Muscle layer of colon (tissue), 2 donors: ENCODE measurements around the gene P3H3.

Experiments used
- H3K27ac ChIP-seq: one replicate; pipeline ENCODE4 v1.7.0; 2013; ENCODE audit warnings: low read depth, mild to moderate bottlenecking, low read length, moderate library complexity
- H3K27me3 ChIP-seq, 2 donors: one replicate each; pipeline ENCODE4 v1.7.0; 2013; ENCODE audit warnings: low read length in 2 of 2, mild to moderate bottlenecking in 2 of 2; ENCODE audit not compliant: insufficient read depth in 2 of 2, control insufficient read depth in 1 of 2
- H3K36me3 ChIP-seq: one replicate; pipeline ENCODE4 v1.7.0; 2013; ENCODE audit warnings: mild to moderate bottlenecking, low read length; ENCODE audit not compliant: insufficient read depth
- H3K4me1 ChIP-seq: one replicate; pipeline ENCODE4 v1.7.0; 2013; ENCODE audit warnings: mild to moderate bottlenecking, low read length; ENCODE audit not compliant: insufficient read depth
- H3K4me3 ChIP-seq, 2 donors: one replicate each; pipeline ENCODE4 v1.7.0; 2013; ENCODE audit warnings: low read length in 2 of 2, low read depth in 1 of 2, mild to moderate bottlenecking in 1 of 2, moderate library complexity in 1 of 2
- H3K9ac ChIP-seq: one replicate; pipeline ENCODE4 v1.7.0; 2013; ENCODE audit warnings: low read length
- H3K9me3 ChIP-seq: one replicate; pipeline ENCODE4 v1.7.0; 2013; ENCODE audit warnings: mild to moderate bottlenecking, low read length
- donor health status: abdominal sarcoma.
- donor health status: Adenocarcinoma of cecum.

P3H3 gene

GRCh38 chr12:6851921-6852650, 23.9 kb downstream of the P3H3 start, which contains the start of gene USP5:
Gene USP5 (plus strand): TSS chr12:6852150. CDS start chr12:6852180, 30 bp downstream.
- peaks cover 27% of the 10 kb centered on the region for H3K36me3 ChIP-seq
- H3K27ac ChIP-seq, result peak within 1 kb of the TSS; percentile 94
- no peaks in the 10 kb centered on the region for H3K27me3 ChIP-seq
- peak within 1 kb of the TSS; percentile 69 for H3K9ac ChIP-seq
- peak within 1 kb of the TSS; percentile 64 to 82 for H3K4me3 ChIP-seq
- peaks cover 21% of the 10 kb centered on the region for H3K4me1 ChIP-seq
- H3K9me3 ChIP-seq, result no peaks in the 10 kb centered on the region

DNA sequence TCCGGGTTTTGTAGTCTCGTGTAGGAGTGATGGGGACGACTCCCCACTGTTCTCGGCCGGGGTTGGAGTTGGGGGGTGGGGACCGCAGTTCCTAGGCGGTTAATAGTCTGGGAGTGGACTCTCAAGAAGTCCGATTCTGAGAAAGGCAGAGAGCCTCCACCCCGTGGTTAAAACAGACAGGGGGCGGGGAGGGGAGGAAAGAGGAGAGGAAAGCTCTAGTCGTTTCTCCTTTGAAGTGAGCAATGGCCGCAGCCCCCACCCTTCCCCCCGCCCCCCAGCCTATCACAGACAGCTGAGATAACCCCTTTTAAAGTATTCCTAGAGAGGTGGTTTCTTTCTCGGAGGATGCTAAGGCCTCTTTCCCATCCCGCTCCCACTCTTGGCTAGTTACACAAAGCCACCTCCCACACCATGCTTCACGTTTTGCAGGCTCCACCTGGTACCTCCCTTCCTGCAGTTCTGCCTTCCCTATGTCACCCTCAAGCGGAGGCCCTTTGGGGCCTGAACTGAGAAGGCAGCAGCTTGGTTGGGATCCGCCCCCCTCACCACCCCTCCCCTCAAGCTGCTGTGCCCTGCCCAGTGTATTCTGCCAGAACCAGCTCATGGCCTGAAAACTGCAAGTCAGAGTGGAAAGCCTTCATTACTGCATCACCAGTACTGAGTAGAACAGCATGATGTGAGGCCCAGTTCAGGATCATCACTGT, 24.6 kb downstream of the P3H3 start:
- Histone ChIP-seq H3K27me3 (no peaks in the 10 kb centered on the region), H3K9ac (peak overlapping the region; percentile 69), H3K9me3 (no peaks in the 10 kb centered on the region), H3K27ac (peak overlapping the region; percentile 8), H3K4me3 (peak overlapping the region; percentile 9 to 82), H3K36me3 (peaks cover 31% of the 10 kb centered on the region), H3K4me1 (peaks cover 21% of the 10 kb centered on the region)

DNA sequence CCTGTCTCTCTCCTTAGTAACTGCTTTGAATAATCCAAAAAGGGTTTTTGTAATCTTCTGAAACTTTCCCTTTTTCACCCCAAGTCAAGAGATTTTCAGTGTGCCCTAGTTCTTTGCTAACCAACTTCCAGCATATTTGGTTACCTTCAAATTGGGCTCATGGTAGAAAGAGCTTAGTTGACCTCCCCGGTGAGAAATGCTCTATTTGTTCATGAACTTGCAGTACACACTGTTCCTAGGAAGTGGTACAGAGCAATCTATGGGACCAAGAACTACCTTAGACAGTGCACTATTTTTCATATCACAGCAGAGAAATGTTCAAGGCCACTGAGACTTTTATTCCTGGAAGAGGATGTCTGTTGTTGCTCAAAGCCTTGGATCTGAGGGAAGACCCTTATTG, 25.4 kb downstream of the P3H3 start:
- peaks cover 21% of the 10 kb centered on the region for H3K4me1 ChIP-seq
- H3K4me3 ChIP-seq, result peak overlapping the region in 1 of 2 donors; percentile 82
- H3K27me3 ChIP-seq, result no peaks in the 10 kb centered on the region
- peak overlapping the region; percentile 69 for H3K9ac ChIP-seq
- no peaks in the 10 kb centered on the region for H3K9me3 ChIP-seq
- H3K36me3 ChIP-seq, result peaks cover 35% of the 10 kb centered on the region
- peak overlapping the region; percentile 8 for H3K27ac ChIP-seq

DNA sequence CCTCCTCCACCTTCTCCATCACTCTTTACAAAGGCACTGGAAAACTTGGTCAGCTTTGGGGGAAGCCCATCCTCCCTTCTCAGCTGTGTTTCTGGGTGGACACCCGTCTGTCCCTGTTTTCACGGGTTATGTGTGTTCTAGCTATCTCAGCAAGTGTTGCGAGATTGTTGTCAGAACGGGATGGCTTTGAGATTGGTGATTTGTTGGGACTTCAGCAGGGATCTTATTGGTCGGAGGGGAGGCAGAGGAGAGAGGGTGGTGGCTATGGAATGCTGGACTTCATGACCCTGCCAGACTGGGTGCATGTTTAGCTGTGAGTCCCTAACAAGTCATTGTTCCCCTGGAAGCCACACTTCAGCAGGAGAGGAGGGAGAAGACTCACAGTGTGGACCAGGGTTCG, 25.8 kb downstream of the P3H3 start:
- Histone ChIP-seq H3K9ac (peak overlapping the region; percentile 69), H3K36me3 (peaks cover 40% of the 10 kb centered on the region), H3K27ac (peak overlapping the region; percentile 8), H3K9me3 (no peaks in the 10 kb centered on the region), H3K27me3 (no peaks in the 10 kb centered on the region), H3K4me3 (no peak overlapping the region), H3K4me1 (peaks cover 21% of the 10 kb centered on the region)

- H3K9me3 ChIP-seq, result no peaks in the 10 kb centered on the region
- H3K27me3 ChIP-seq, result no peaks in the 10 kb centered on the region
- no peak overlapping the region for H3K9ac ChIP-seq
- peak overlapping the region; percentile 10 for H3K27ac ChIP-seq
- H3K4me3 ChIP-seq, result no peak overlapping the region
- peaks cover 21% of the 10 kb centered on the region for H3K4me1 ChIP-seq
- H3K36me3 ChIP-seq, result peaks cover 51% of the 10 kb centered on the region
These were observed 27.1 kb downstream of the P3H3 start for GRCh38 chr12:6855322-6855721.

GRCh38 chr12:6858799-6859198, 30.6 kb downstream of the P3H3 start:
- no peaks in the 10 kb centered on the region for H3K27me3 ChIP-seq
- H3K9ac ChIP-seq, result no peak overlapping the region
- no peak overlapping the region for H3K4me3 ChIP-seq
- H3K4me1 ChIP-seq, result peaks cover 5% of the 10 kb centered on the region
- no peaks in the 10 kb centered on the region for H3K9me3 ChIP-seq
- H3K27ac ChIP-seq, result no peak overlapping the region
- H3K36me3 ChIP-seq, result peaks cover 85% of the 10 kb centered on the region

- no peaks in the 10 kb centered on the region for H3K4me1 ChIP-seq
These were observed 31.9 kb downstream of the P3H3 start for GRCh38 chr12:6860116-6860515.

GRCh38 chr12:6860942-6861341, 32.7 kb downstream of the P3H3 start:
- Histone ChIP-seq H3K27me3 (no peaks in the 10 kb centered on the region), H3K36me3 (peaks cover 90% of the 10 kb centered on the region), H3K9ac (no peak overlapping the region), H3K4me1 (no peaks in the 10 kb centered on the region), H3K27ac (no peak overlapping the region), H3K9me3 (no peaks in the 10 kb centered on the region), H3K4me3 (no peak overlapping the region)

More at GRCh38 chr12:6860116-6860515, 31.9 kb downstream of the P3H3 start:
- H3K36me3 ChIP-seq, result peaks cover 97% of the 10 kb centered on the region
- no peak overlapping the region for H3K9ac ChIP-seq
- no peak overlapping the region for H3K27ac ChIP-seq
- H3K9me3 ChIP-seq, result no peaks in the 10 kb centered on the region
- H3K27me3 ChIP-seq, result no peaks in the 10 kb centered on the region
- H3K4me3 ChIP-seq, result no peak overlapping the region

GRCh38 chr12:6861391-6861790, 33.2 kb downstream of the P3H3 start:
- no peak overlapping the region for H3K9ac ChIP-seq
- H3K4me3 ChIP-seq, result no peak overlapping the region
- H3K9me3 ChIP-seq, result no peaks in the 10 kb centered on the region
- no peaks in the 10 kb centered on the region for H3K27me3 ChIP-seq
- peaks cover 86% of the 10 kb centered on the region for H3K36me3 ChIP-seq
- no peak overlapping the region for H3K27ac ChIP-seq
- no peaks in the 10 kb centered on the region for H3K4me1 ChIP-seq

- Histone ChIP-seq H3K4me3 (no peak overlapping the region), H3K9ac (no peak overlapping the region), H3K4me1 (peaks cover 6% of the 10 kb centered on the region), H3K9me3 (no peaks in the 10 kb centered on the region), H3K36me3 (peaks cover 70% of the 10 kb centered on the region), H3K27ac (no peak overlapping the region), H3K27me3 (no peaks in the 10 kb centered on the region)
These were observed 34.8 kb downstream of the P3H3 start for GRCh38 chr12:6863033-6863432.

- no peak overlapping the region for H3K27ac ChIP-seq
- peaks cover 12% of the 10 kb centered on the region for H3K4me1 ChIP-seq
- H3K4me3 ChIP-seq, result no peak overlapping the region
- no peak overlapping the region for H3K9ac ChIP-seq
- no peaks in the 10 kb centered on the region for H3K9me3 ChIP-seq
- H3K27me3 ChIP-seq, result no peaks in the 10 kb centered on the region
- peaks cover 65% of the 10 kb centered on the region for H3K36me3 ChIP-seq
These were observed 35.5 kb downstream of the P3H3 start for GRCh38 chr12:6863586-6864321.
